Mesendoderm (in vitro differentiated cells): ENCODE measurements around the gene ABCA4.
A peak's percentile ranks its signal among the peaks of the same experiment; 100 is the strongest.

Source experiments
- DNase-seq: peaks from one replicate; pipeline ENCODE4 v3.0.0; 2013
- H2AK5ac ChIP-seq: 2 replicates; pipeline ENCODE4 v1.6.1; 2013; ENCODE audit warnings: low read length, inconsistent platforms
- H2BK120ac ChIP-seq: 2 replicates; pipeline ENCODE4 v1.6.1; 2013; ENCODE audit warnings: low read depth, mild to moderate bottlenecking, low read length, moderate library complexity, mixed read lengths
- H2BK15ac ChIP-seq: replicated peaks from 2 replicates; pipeline ENCODE4 v1.6.1; 2013; ENCODE audit warnings: low read depth, mild to moderate bottlenecking, moderate library complexity
- H2BK5ac ChIP-seq: 2 replicates; pipeline ENCODE4 v1.6.1; 2013; ENCODE audit warnings: low read length, inconsistent platforms
- H3K18ac ChIP-seq: 2 replicates; pipeline ENCODE4 v1.6.1; 2013; ENCODE audit warnings: mild to moderate bottlenecking, low read length, mixed read lengths
- H3K23ac ChIP-seq: one replicate; pipeline ENCODE4 v1.6.1; 2013; ENCODE audit warnings: low read length
- H3K27ac ChIP-seq: 2 replicates; pipeline ENCODE4 v1.5.1; 2013; ENCODE audit warnings: low read depth, mild to moderate bottlenecking, inconsistent platforms, low read length, moderate library complexity
- H3K27me3 ChIP-seq: 2 replicates; pipeline ENCODE4 v1.6.1; 2013; ENCODE audit warnings: low read length, control low read depth, mild to moderate bottlenecking, inconsistent platforms; ENCODE audit not compliant: insufficient read depth, poor library complexity
- H3K36me3 ChIP-seq: 2 replicates; pipeline ENCODE4 v1.6.1; 2013; ENCODE audit warnings: low read length, inconsistent platforms; ENCODE audit not compliant: control insufficient read depth, insufficient read depth
- H3K4ac ChIP-seq: one replicate; pipeline ENCODE4 v1.6.1; 2013; ENCODE audit warnings: low read depth, mild to moderate bottlenecking, low read length, moderate library complexity
- H3K4me1 ChIP-seq: 2 replicates; pipeline ENCODE4 v1.6.1; 2013; ENCODE audit warnings: low read depth, low read length, inconsistent platforms; ENCODE audit not compliant: control insufficient read depth
- H3K4me2 ChIP-seq: 2 replicates; pipeline ENCODE4 v1.6.1; 2013; ENCODE audit warnings: low read length
- H3K4me3 ChIP-seq: 2 replicates; pipeline ENCODE4 v1.5.1; 2013; ENCODE audit warnings: mild to moderate bottlenecking, low read length
- H3K56ac ChIP-seq: one replicate; pipeline ENCODE4 v1.6.1; 2013; ENCODE audit warnings: low read length
- H3K79me1 ChIP-seq: 2 replicates; pipeline ENCODE4 v1.6.1; 2013; ENCODE audit warnings: low read length, inconsistent platforms
- H3K79me2 ChIP-seq: 2 replicates; pipeline ENCODE4 v1.6.1; 2013; ENCODE audit warnings: mild to moderate bottlenecking, low read length; ENCODE audit not compliant: control insufficient read depth, insufficient read depth
- H3K9ac ChIP-seq: 2 replicates; pipeline ENCODE4 v1.6.1; 2013; ENCODE audit warnings: low read length, inconsistent platforms
- H4K5ac ChIP-seq: one replicate; pipeline ENCODE4 v1.6.1; 2013; ENCODE audit warnings: low read length
- H4K8ac ChIP-seq: one replicate; pipeline ENCODE4 v1.6.1; 2013; ENCODE audit warnings: low read depth, mild to moderate bottlenecking, control low read depth, low read length, moderate library complexity
- WGBS: extraction: QIAGEN DNeasy Blood & Tissue Kit; methylation state at CpG from one replicate; pipeline ENCODE4 v1.1.7; 2013; ENCODE audit warnings: low lambda C conversion rate, missing lambda C conversion rate; ENCODE audit not compliant: insufficient coverage; ENCODE audit errors: extremely low coverage; 5-methylcytosine and 5-hydroxymethylcytosine counted together

The ABCA4 gene

GRCh38 chr1:94071976-94072375 is 49.0 kb downstream of the ABCA4 start:
- Histone ChIP-seq H3K27ac (no peak overlapping the region), H4K8ac (no peak overlapping the region), H2BK15ac (no peak overlapping the region), H3K4ac (no peak overlapping the region), H3K4me2 (no peak overlapping the region), H3K18ac (no peak overlapping the region), H3K36me3 (no peaks in the 10 kb centered on the region), H2AK5ac (no peak overlapping the region), H3K79me2 (no peaks in the 10 kb centered on the region), H3K23ac (no peak overlapping the region), H4K5ac (no peak overlapping the region), H3K79me1 (no peaks in the 10 kb centered on the region), H3K9ac (no peak overlapping the region), H3K4me1 (peaks cover 3% of the 10 kb centered on the region), H2BK120ac (no peak overlapping the region), H3K4me3 (no peak overlapping the region), H2BK5ac (no peak overlapping the region), H3K56ac (no peak overlapping the region), H3K27me3 (no peaks in the 10 kb centered on the region)
- WGBS: no CpG with 5 or more reads among the region's 2 CpGs
- DNase-seq: no peak

- Histone ChIP-seq H3K4me2 (no peak overlapping the region), H4K8ac (no peak overlapping the region), H3K4me3 (no peak overlapping the region), H3K79me2 (no peaks in the 10 kb centered on the region), H3K27ac (no peak overlapping the region), H3K36me3 (no peaks in the 10 kb centered on the region), H3K56ac (no peak overlapping the region), H3K27me3 (no peaks in the 10 kb centered on the region), H3K9ac (no peak overlapping the region), H3K4me1 (peaks cover 3% of the 10 kb centered on the region), H3K23ac (no peak overlapping the region), H3K18ac (no peak overlapping the region), H2BK120ac (no peak overlapping the region), H2AK5ac (no peak overlapping the region), H3K79me1 (no peaks in the 10 kb centered on the region), H3K4ac (no peak overlapping the region), H2BK15ac (no peak overlapping the region), H2BK5ac (no peak overlapping the region), H4K5ac (no peak overlapping the region)
- no peak for DNase-seq
- WGBS: no CpG with 5 or more reads among the region's 1 CpG
These were observed 49.6 kb downstream of the ABCA4 start for GRCh38 chr1:94071391-94071790.

GRCh38 chr1:94070865-94071264 is 50.1 kb downstream of the ABCA4 start:
- Histone ChIP-seq H3K79me2 (no peaks in the 10 kb centered on the region), H3K56ac (no peak overlapping the region)

GRCh38 chr1:94069919-94070285 is 51.0 kb downstream of the ABCA4 start:
- H3K9ac ChIP-seq: no peak overlapping the region
- H3K27me3 ChIP-seq: no peaks in the 10 kb centered on the region
- no peak overlapping the region for H2BK15ac ChIP-seq
- no peak overlapping the region for H3K23ac ChIP-seq
- no peaks in the 10 kb centered on the region for H3K79me2 ChIP-seq
- no peaks in the 10 kb centered on the region for H3K79me1 ChIP-seq
- DNase-seq: no peak
- H4K8ac ChIP-seq: no peak overlapping the region
- no peak overlapping the region for H3K27ac ChIP-seq
- H3K18ac ChIP-seq: no peak overlapping the region
- WGBS: no CpG with 5 or more reads among the region's 2 CpGs
- no peak overlapping the region for H2BK120ac ChIP-seq
- H3K4me3 ChIP-seq: no peak overlapping the region
- H2BK5ac ChIP-seq: no peak overlapping the region
- H2AK5ac ChIP-seq: no peak overlapping the region
- H3K4ac ChIP-seq: no peak overlapping the region
- H4K5ac ChIP-seq: no peak overlapping the region
- no peak overlapping the region for H3K4me2 ChIP-seq
- H3K36me3 ChIP-seq: no peaks in the 10 kb centered on the region
- no peak overlapping the region for H3K56ac ChIP-seq
- H3K4me1 ChIP-seq: peaks cover 3% of the 10 kb centered on the region

More at GRCh38 chr1:94070865-94071264, 50.1 kb downstream of the ABCA4 start:
- Histone ChIP-seq H3K79me1 (no peaks in the 10 kb centered on the region), H3K9ac (no peak overlapping the region), H3K36me3 (no peaks in the 10 kb centered on the region), H3K4me2 (no peak overlapping the region), H2BK120ac (no peak overlapping the region), H3K23ac (no peak overlapping the region), H3K4me1 (peaks cover 3% of the 10 kb centered on the region), H2BK15ac (no peak overlapping the region), H3K18ac (no peak overlapping the region), H3K27me3 (no peaks in the 10 kb centered on the region), H3K27ac (no peak overlapping the region), H3K4me3 (no peak overlapping the region), H4K8ac (no peak overlapping the region), H3K4ac (no peak overlapping the region), H4K5ac (no peak overlapping the region), H2BK5ac (no peak overlapping the region), H2AK5ac (no peak overlapping the region)
- DNase-seq: no peak
- WGBS: no CpG with 5 or more reads among the region's 3 CpGs

- H3K23ac ChIP-seq: no peak overlapping the region
- H4K8ac ChIP-seq: no peak overlapping the region
- H2BK15ac ChIP-seq: no peak overlapping the region
- no peak overlapping the region for H2BK5ac ChIP-seq
- H3K4me1 ChIP-seq: peaks cover 3% of the 10 kb centered on the region
- H3K4ac ChIP-seq: no peak overlapping the region
- H3K79me2 ChIP-seq: no peaks in the 10 kb centered on the region
- H3K79me1 ChIP-seq: no peaks in the 10 kb centered on the region
- H3K9ac ChIP-seq: no peak overlapping the region
- no peak overlapping the region for H4K5ac ChIP-seq
- DNase-seq: peak; percentile 62
- H3K27ac ChIP-seq: no peak overlapping the region
- no CpG with 5 or more reads among the region's 16 CpGs for WGBS
- no peak overlapping the region for H3K18ac ChIP-seq
- no peak overlapping the region for H2BK120ac ChIP-seq
- peak overlapping the region; percentile 10 for H3K56ac ChIP-seq
- H3K4me3 ChIP-seq: no peak overlapping the region
- H3K4me2 ChIP-seq: no peak overlapping the region
- no peaks in the 10 kb centered on the region for H3K27me3 ChIP-seq
- H2AK5ac ChIP-seq: no peak overlapping the region
- no peaks in the 10 kb centered on the region for H3K36me3 ChIP-seq
These were observed 51.7 kb downstream of the ABCA4 start for GRCh38 chr1:94068999-94069918.
